GM12865 (cell line): ENCODE measurements around the gene HEMK1.

Experiments
- DNase-seq: peaks from one replicate; pipeline ENCODE4 v3.0.0; 2010; ENCODE audit warnings: low read depth
- H3K4me3 ChIP-seq: 2 replicates; pipeline ENCODE4 v1.5.1; 2011; ENCODE audit warnings: mild to moderate bottlenecking, low read depth, low read length, control low read depth
- CTCF ChIP-seq: IDR thresholded peaks from 2 replicates; pipeline ENCODE4 v1.5.1; 2011; ENCODE audit warnings: low read length, control low read depth, low read depth, inconsistent platforms; ENCODE audit not compliant: insufficient read depth; ENCODE audit errors: missing control alignments

HEMK1 gene

GRCh38 chr3:50567386-50568167 lies 1.7 kb upstream of the HEMK1 start, which contains the start of gene C3orf18:
C3orf18 (minus strand) TSS chr3:50567747; CDS start chr3:50565699, 2,048 bp downstream.
- no peak for TF ChIP-seq CTCF
- DNase-seq: peak; percentile 95
- peak within 1 kb of the TSS; percentile 96 for H3K4me3 ChIP-seq

GRCh38 chr3:50570508-50571279 lies 1.4 kb downstream of the HEMK1 start:
- peak overlapping the region; percentile 96 for H3K4me3 ChIP-seq
- no peak for DNase-seq
- no peak for TF ChIP-seq CTCF

GRCh38 chr3:50571486-50571885 lies 2.2 kb downstream of the HEMK1 start:
- no peak overlapping the region for H3K4me3 ChIP-seq
- no peak for TF ChIP-seq CTCF
- no peak for DNase-seq

GRCh38 chr3:50572158-50572557 lies 2.8 kb downstream of the HEMK1 start:
- DNase-seq: peak; percentile 77
- peak; percentile 93 for TF ChIP-seq CTCF
- no peak overlapping the region for H3K4me3 ChIP-seq

- no peak for DNase-seq
- no peak overlapping the region for H3K4me3 ChIP-seq
- TF ChIP-seq CTCF: no peak
Measured at GRCh38 chr3:50572801-50573371, 3.6 kb downstream of the HEMK1 start.

GRCh38 chr3:50573566-50574443 lies 4.5 kb downstream of the HEMK1 start:
- TF ChIP-seq CTCF: no peak
- no peak for DNase-seq
- no peak overlapping the region for H3K4me3 ChIP-seq
